HCT116 (cell line): ENCODE results near the gene PDE4D.

Source experiments
- CTCF ChIP-seq, 3 experiments: fragments of 200-600 bp in 1 of 3; sonication (generic) in 1 of 3; IDR thresholded peaks in 2 of 3; conservative IDR thresholded peaks in 1 of 3; 2 replicates each; pipeline ENCODE4 v1.5.1; 2012 to 2017; ENCODE audit warnings: low read depth in 2 of 3, low read length in 2 of 3, antibody characterized with exemption in 1 of 3, borderline replicate concordance in 1 of 3, control low read depth in 1 of 3, mild to moderate bottlenecking in 1 of 3, mixed read lengths in 1 of 3, mixed run types in 1 of 3, moderate library complexity in 1 of 3; ENCODE audit not compliant: insufficient read depth in 1 of 3
- EZH2 ChIP-seq: fragments of 200-600 bp; sonication (generic); IDR thresholded peaks from 2 replicates; pipeline ENCODE4 v1.6.1; 2017; ENCODE audit warnings: antibody characterized with exemption, mixed run types
- JUND ChIP-seq: IDR thresholded peaks from 2 replicates; pipeline ENCODE4 v1.6.1; 2012
- POLR2A ChIP-seq: IDR thresholded peaks from 2 replicates; pipeline ENCODE4 v1.7.0; 2011; ENCODE audit warnings: borderline replicate concordance; ENCODE audit not compliant: insufficient read depth, insufficient read length; ENCODE audit errors: extremely low read depth
- POLR2AphosphoS5 ChIP-seq: IDR thresholded peaks from 2 replicates; pipeline ENCODE4 v1.6.1; 2011; ENCODE audit warnings: mild to moderate bottlenecking, low read depth, low read length, moderate library complexity
- RAD21 ChIP-seq: IDR thresholded peaks from 2 replicates; pipeline ENCODE4 v1.6.1; 2012; ENCODE audit warnings: low read depth, mild to moderate bottlenecking
- SP1 ChIP-seq: IDR thresholded peaks from 2 replicates; pipeline ENCODE4 v1.6.1; 2012; ENCODE audit warnings: low read depth
- YY1 ChIP-seq: IDR thresholded peaks from 2 replicates; pipeline ENCODE4 v1.6.1; 2011; ENCODE audit warnings: low read length, low read depth, moderate library complexity, mild to moderate bottlenecking; ENCODE audit not compliant: insufficient replicate concordance; ENCODE audit errors: extremely low read depth
- ZBTB33 ChIP-seq: IDR thresholded peaks from 2 replicates; pipeline ENCODE4 v1.6.1; 2011; ENCODE audit warnings: mild to moderate bottlenecking, low read length, moderate library complexity; ENCODE audit not compliant: insufficient replicate concordance; ENCODE audit errors: extremely low read depth

- TF ChIP-seq CTCF (IDR thresholded peaks at IDR 0.05 in 2 of 3, conservative IDR thresholded peaks at IDR 0.05 in 1 of 3; ENCODE audit: borderline replicate concordance in 1 of 3, insufficient read depth in 1 of 3, low read depth in 2 of 3, low read length in 2 of 3) = no peak
- no peak for TF ChIP-seq YY1
- TF ChIP-seq ZBTB33 = no peak
- TF ChIP-seq POLR2AphosphoS5 = no peak
- no peak for TF ChIP-seq JUND
- TF ChIP-seq EZH2 = no peak
- no peak for TF ChIP-seq RAD21
- no peak for TF ChIP-seq SP1
- no peak for TF ChIP-seq POLR2A
Measured at GRCh38 chr5:59826996-59827395, 66.5 kb downstream of the PDE4D start.
